Measurements from ENCODE around the gene C1orf116. TPM values are rescaled to one million over a fixed set of nuclear protein-coding genes. Genes with fewer than 3 reads are reported as not detected.

Gene C1orf116
- total RNA-seq, 1 experiment from 2014 or later: not detected

DNA sequence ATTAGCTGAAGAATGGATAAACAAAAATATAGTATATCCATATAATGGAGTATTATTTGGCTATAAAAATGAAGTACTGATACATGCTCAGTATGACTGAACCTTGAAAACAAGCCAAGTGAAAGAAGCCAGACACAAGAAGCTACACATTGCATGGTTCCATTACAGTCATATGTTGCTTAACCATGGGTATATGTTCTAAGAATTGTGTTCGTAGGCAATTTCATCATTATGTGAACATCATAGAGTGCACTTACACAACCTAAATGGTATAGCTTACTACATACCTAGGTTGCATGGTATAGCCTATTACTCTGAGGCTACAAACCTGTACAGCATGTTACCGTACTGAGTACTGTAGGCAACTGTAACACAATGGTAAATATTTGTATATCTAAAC, 33.7 kb downstream of the C1orf116 start:
- DNase-seq (ENCODE audit: low spot score): no peak

DNA sequence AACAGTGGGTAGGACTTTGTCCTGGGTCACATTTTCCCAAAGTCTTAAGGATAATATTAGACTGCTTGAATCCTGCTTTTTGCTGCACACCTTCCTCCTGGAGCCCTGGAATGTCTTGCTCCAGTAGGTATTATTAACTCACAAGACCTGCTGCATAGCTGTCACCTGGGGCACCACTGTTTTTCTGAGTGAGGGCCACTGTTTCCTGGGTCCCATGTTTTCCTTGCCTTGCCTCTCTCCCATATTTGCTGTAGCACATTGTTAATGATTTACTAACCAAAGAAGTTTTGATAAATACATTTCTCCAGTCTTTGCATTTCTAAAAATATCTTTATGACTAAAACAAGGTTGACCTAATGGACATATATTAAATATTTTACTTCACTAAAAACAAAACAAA, 39.8 kb downstream of the C1orf116 start:
- DNase-seq (ENCODE audit: low spot score): no peak

DNA sequence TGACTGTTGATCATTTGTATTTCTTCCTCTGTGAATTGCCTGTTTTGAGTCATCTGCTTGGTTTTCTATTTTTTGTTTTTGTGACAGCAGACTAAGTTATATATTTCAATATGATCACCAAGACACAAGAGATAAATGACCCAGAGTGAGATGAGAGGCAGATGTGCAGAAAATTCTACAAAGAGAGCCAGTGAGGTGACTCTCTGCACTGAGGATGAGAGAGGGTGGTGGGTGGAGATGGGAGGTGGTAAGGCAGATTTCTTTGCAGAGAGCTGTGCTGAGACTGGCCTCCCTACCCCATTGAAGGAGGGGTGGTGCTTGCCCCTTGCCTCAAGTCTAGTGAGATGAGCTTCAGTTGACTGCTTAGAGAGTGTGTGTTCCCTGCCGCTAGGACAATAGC, 44.7 kb downstream of the C1orf116 start:
- DNase-seq (ENCODE audit: low spot score): no peak

DNA sequence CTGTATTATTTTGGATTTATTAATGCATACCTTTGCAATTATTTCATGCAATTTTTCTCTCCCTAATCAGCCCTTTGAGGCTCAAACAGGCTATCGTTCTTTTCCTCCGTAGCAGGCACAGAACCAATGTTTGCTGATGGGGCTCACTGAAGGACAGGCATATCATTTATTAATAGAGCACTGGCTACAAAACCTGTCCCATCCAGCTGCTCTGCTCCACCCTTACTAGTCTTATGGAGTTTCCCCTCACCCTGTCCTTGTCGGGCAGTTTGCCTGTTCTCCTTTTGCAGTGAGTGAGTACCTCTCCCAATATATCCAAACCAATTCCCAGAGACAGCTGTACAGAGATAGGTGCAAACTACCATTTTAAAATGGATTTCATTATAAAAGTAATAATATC, 45.7 kb downstream of the C1orf116 start:
- no peak for DNase-seq (ENCODE audit: low spot score)

DNA sequence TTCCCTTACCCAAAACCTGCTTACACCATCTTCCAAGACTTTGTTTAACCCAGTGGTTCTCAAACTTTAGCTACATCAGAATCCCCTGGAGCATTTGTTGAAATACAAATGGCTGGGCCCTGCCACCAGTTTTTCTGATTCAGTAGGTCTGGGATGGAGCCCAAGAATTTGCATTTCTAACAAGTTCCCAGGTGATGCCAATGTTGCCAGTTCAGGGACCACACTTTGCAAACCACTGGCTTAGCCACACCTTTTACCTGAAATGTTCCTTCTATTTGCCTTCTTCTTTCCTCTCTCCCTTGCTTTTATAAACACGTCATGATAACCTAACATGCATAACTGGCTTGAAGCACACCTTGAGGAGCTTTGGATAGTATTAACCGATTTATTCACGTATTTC, 46.2 kb downstream of the C1orf116 start:
- no peak for DNase-seq (ENCODE audit: low spot score)

DNA sequence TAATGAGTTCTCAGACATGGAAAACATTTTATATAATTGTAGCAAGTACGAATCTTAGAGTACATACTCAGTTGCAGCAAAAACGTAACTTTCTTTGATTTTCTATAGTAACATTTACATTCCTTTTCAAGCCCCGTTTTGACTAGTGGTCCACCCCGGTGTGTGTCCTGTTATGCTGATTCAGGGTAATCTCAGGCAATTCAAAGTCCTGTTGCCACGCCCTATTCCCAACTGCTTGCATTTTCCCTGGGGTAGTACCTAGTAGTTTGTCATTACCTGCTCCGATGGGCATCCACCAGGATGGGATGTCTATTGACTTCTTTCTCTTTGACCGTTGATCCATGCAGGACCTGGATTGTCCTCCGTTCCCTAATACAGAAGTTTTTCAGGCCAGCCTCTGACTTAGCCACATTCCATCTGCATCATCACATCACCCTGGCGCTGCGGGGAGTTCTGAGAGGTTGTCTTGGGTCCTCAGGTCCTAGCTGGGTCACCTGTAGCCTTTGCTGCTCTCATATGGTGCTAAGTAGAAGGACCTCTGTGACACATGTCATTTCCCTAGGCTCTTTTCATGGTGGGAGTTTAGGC, 47.3 kb downstream of the C1orf116 start:
- DNase-seq (ENCODE audit: low spot score): no peak

DNA sequence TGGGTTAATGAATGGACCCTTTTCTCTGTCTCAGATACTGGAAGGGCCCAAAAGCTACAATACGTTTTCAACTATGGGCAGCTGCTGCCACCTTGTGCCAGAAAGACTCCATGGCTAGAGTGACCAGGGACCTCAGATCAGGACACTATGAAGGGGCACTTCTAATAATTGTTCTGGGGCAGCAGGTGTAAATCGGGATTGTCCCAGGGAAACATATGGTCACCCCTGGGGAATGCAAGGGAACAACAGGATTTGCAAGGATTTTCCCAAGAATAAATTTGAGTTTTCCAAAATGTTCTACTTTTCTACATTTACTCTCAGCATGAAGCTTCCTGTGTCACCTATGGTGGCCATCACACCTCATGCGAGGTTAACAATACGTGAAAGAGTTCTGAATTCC, 50.3 kb downstream of the C1orf116 start:
- peak; percentile 46 for DNase-seq (ENCODE audit: low spot score)

DNA sequence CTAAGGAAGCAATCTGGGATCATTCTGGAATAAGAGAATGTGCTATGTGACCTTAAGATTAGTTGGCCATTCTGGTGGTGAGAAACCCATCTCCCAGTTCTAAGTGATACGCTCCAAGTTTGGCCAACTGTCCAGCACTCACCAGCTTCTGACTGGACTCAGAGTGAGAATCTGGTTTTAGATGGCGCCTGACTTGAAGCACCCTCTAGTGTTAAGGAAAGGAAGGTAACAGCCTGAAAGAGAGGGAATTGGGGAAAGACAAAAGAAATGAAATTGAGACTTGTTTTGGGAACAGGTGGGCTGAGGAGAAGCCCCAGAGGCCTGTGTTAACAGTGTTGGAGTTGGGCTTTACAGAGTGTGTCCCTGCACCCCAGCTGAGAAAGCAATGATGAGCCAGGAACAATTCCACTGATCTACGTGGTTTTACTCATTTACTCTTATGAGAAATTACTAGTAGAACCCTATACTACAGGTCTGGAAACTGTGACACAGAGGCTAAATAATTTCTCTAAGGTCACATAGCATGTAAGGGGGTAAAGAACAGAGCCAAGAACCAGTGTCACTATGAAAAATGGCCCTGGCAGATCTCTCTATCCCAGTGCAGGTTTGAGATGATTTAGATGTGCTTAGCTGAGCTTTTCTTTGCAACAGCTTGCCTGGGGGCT, 53.0 kb downstream of the C1orf116 start:
- peak; percentile 26 for DNase-seq (ENCODE audit: low spot score)

DNA sequence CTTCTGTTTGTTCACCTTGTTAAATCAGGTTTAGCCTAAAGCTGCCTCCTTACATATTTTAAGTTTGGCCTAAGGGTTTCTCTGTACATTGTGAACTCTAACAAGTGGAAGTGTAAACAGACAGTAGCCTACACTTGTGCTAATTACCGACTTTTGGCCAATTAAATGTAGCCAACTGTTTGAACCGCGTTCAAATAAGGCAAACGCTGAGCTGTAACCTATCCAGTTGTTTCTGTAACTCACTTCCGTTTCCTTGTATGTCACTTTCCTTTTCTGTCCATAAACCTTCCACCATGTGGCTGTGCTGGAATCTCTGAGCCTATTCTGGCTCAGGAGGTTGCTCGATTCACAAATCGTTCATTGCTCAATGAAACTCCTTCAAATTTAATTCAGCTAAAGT, 54.3 kb downstream of the C1orf116 start:
- no peak for DNase-seq (ENCODE audit: low spot score)

DNA sequence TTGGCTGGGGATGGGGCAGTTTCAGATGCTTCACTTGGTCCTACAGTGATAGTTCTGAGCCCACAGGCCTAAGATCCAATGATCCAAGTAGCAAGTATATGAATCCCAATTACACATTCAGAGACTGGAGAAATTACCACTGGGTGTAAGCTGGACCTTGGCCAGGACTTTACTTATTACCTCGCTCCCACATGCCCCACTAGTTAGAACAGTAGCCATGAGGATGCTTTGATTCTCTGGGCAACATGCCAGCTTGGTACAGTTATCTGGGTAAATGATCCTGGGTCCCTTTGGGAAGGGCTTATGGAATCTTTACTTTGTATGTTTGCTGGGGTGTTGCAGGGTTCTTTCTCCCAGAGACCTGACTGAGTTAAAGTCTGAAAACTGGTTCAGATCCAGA, 57.2 kb downstream of the C1orf116 start:
- no peak for DNase-seq (ENCODE audit: low spot score)

DNA sequence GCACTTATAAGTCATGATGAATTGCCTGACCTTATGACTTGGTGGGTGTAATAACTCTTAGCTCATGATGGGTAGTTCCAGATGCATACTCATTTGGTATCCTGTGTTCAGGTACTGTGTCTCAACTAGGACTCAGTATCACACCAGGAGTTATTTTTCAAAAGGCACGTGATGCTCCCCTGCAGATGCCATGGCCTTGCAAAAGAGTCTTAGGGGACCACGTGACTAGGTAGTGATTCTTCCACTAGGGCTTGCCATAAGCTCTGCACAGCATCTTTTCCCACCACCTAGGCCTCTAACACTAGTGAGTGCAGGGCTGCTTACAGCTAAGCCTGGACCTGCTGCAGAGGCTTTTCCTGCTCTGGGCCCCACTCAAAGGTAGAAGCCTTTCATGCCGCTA, 58.4 kb downstream of the C1orf116 start:
- no peak for DNase-seq (ENCODE audit: low spot score)

DNA sequence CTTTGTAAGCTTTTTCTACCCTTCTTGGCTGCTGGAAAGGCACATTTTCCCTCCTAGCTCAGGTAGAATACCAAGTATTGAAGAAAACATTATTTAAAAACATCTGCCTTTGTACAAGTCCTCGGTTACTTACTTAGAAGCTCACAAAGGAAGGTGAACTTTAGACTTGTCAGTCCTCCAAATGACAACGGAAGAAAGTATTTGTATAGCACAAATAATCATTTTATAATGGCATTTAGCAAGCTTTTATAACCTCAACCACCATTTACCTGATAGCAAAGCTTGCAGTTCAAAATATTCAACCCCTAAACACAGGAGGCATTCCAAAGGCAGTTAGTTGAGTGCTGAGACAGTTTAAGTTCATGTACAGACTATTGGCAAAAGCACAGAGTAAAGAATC, 59.8 kb downstream of the C1orf116 start:
- no peak for DNase-seq (ENCODE audit: low spot score)

DNA sequence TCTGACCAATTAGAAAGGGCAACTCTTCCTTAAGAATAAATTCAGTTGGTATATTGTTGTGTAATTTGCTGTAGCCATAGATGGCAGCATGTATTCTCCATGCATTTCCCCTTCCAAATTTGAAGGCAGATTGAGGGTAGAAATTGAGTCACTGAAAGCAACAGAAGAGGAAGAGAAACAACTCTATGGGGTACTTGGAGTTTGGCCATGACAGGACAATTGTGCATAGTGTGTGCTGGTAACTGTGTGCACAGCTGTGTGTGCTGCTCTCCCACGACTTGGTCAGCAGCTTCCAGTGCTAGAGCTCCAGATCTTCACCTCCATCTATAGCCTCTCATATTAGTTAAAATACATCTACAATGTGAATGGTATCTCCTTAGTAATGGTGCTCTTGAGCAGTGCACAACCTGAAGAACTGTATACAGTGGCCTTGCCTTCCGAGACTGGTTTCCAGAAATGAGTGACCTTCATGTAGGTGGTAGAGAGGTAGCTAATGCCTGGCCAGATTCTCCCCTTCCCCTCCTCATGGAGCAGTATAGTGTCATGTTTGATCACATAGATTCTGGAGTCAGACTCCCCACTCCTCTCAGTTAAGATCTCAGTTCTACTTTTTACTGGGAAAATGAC, 61.4 kb downstream of the C1orf116 start:
- no peak for DNase-seq (ENCODE audit: low spot score)

DNA sequence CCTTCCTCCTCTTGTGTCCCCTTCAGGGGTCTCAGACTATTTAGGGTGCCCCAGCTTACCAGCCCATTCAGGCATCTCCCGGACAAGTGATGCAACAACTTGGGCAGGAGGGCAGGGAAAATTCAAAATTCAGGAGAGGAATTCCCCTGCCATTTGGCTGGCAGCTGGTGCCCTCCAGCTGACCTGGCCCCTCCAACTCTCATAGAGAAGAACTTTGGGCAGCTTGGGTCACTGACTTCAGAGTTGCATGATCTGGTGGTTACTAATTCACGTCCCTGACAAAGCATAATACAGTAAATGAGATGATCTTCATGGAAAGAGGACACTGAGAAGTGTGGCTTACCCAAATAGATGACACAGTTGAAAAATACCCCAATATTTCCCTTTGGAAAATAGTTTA, 62.1 kb downstream of the C1orf116 start, which contains the start of gene FCAMR:
Gene FCAMR, minus strand, starts transcription at position 15 of the 400 bp plus-strand sequence. CDS start 335 bp downstream, outside the sequence.
- no peak for DNase-seq (ENCODE audit: low spot score)

DNA sequence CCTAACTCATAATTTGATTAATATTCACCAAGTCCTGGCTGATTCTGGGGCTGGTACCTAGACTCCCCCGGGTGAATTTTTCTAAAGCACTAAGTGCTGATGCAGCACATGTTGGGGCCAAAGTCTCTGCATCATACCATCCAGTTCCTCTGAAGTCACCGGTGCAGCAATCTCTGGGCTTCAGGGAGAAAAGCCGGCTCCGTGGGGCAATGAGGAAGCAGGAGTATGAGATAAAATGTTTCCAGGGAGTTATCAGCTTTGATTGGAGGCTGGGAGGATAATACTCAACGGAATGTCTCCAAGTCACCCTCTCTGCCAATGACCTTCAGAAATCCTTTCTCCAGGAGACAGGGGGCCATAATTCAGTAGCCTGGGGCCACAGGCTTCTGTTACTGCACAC, 63.5 kb downstream of the C1orf116 start:
- DNase-seq (ENCODE audit: low spot score): no peak

Other genes starting within 250 kb of the C1orf116 start
- not detected in 2 replicates for gene IL20, start 167.1 kb downstream of the C1orf116 start, total RNA-seq (2014; rRNA removed; shearing (Covaris generic))
- 1.1 TPM in 1 of 2 replicates, not detected in the other for gene IL24, start 135.3 kb downstream of the C1orf116 start, total RNA-seq (2014; rRNA removed; shearing (Covaris generic))
- 0.12 and 1.3 TPM in 2 replicates for gene FCMR, start 110.8 kb downstream of the C1orf116 start, total RNA-seq (2014; rRNA removed; shearing (Covaris generic))
- 0.02 TPM in 1 of 2 replicates, not detected in the other for gene PIGR, start 86.3 kb downstream of the C1orf116 start, total RNA-seq (2014; rRNA removed; shearing (Covaris generic))
- not detected in 2 replicates for gene FCAMR, start 62.3 kb downstream of the C1orf116 start, total RNA-seq (2014; rRNA removed; shearing (Covaris generic))
- gene YOD1, start 18.5 kb upstream of the C1orf116 start, total RNA-seq (2014; rRNA removed; shearing (Covaris generic)): 3.5 and 3.9 TPM in 2 replicates
- gene PFKFB2, start 20.5 kb upstream of the C1orf116 start, total RNA-seq (2014; rRNA removed; shearing (Covaris generic)): 5.6 and 6.0 TPM in 2 replicates
- not detected in 2 replicates for gene C4BPB, start 56.1 kb upstream of the C1orf116 start, total RNA-seq (2014; rRNA removed; shearing (Covaris generic))
- gene C4BPA, start 71.5 kb upstream of the C1orf116 start, total RNA-seq (2014; rRNA removed; shearing (Covaris generic)): 0.15 TPM in 1 of 2 replicates, not detected in the other